Measurements from ENCODE around the gene TLL1.

GRCh38 chr4:165945991-165946390 lies 73.0 kb downstream of the TLL1 start:
- TF ChIP-seq TAF1 (IDR thresholded peaks at IDR 0.05; ENCODE audit: low read depth): no peak
- no peak for TF ChIP-seq TEAD4 (IDR thresholded peaks at IDR 0.05)
- no peak for TF ChIP-seq ZBTB7A (IDR thresholded peaks at IDR 0.05; ENCODE audit: low read depth)
- TF ChIP-seq TCF12 (IDR thresholded peaks at IDR 0.05; ENCODE audit: low read depth): no peak
- no peak for TF ChIP-seq MAX (IDR thresholded peaks at IDR 0.05)
- no peak for TF ChIP-seq USF1 (IDR thresholded peaks at IDR 0.05)
- no peak for TF ChIP-seq EP300 (IDR thresholded peaks at IDR 0.05; ENCODE audit: borderline replicate concordance)
- TF ChIP-seq YY1 (IDR thresholded peaks at IDR 0.05; ENCODE audit: low read depth): no peak
- no peak for TF ChIP-seq EGR1 (IDR thresholded peaks at IDR 0.05)
- TF ChIP-seq, protein P1, sequence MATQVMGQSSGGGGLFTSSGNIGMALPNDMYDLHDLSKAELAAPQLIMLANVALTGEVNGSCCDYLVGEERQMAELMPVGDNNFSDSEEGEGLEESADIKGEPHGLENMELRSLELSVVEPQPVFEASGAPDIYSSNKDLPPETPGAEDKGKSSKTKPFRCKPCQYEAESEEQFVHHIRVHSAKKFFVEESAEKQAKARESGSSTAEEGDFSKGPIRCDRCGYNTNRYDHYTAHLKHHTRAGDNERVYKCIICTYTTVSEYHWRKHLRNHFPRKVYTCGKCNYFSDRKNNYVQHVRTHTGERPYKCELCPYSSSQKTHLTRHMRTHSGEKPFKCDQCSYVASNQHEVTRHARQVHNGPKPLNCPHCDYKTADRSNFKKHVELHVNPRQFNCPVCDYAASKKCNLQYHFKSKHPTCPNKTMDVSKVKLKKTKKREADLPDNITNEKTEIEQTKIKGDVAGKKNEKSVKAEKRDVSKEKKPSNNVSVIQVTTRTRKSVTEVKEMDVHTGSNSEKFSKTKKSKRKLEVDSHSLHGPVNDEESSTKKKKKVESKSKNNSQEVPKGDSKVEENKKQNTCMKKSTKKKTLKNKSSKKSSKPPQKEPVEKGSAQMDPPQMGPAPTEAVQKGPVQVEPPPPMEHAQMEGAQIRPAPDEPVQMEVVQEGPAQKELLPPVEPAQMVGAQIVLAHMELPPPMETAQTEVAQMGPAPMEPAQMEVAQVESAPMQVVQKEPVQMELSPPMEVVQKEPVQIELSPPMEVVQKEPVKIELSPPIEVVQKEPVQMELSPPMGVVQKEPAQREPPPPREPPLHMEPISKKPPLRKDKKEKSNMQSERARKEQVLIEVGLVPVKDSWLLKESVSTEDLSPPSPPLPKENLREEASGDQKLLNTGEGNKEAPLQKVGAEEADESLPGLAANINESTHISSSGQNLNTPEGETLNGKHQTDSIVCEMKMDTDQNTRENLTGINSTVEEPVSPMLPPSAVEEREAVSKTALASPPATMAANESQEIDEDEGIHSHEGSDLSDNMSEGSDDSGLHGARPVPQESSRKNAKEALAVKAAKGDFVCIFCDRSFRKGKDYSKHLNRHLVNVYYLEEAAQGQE (IDR thresholded peaks at IDR 0.05; ENCODE audit: low read depth): no peak
- TF ChIP-seq RAD21 (IDR thresholded peaks at IDR 0.05; ENCODE audit: low read depth): no peak
- TF ChIP-seq NFIC (IDR thresholded peaks at IDR 0.05): no peak
- TF ChIP-seq CEBPB (IDR thresholded peaks at IDR 0.05): no peak
- TF ChIP-seq FOXM1 (IDR thresholded peaks at IDR 0.05; ENCODE audit: borderline replicate concordance, low read depth): no peak
